Dermis microvascular lymphatic vessel endothelial cell (primary cell): ENCODE results near the gene FAIM2. TPM values are rescaled to one million over a fixed set of nuclear protein-coding genes. Genes with fewer than 3 reads are reported as not detected.

Source experiments
- DNase-seq, 2 donors: peaks; one replicate each; pipeline versions ENCODE4 v3.0.0 to v3.0.0-alpha.2; 2010; ENCODE audit warnings: low read depth in 2 of 2
- total RNA-seq: library from RNA; depleted of rRNA; stranded (reverse); fragments of >200 nt; gene quantifications from 2 replicates; pipeline ENCODE4 v1.2.1, GENCODE V29; 2014

Gene FAIM2
- total RNA-seq, 1 donor from 2014 or later, result not detected

DNA sequence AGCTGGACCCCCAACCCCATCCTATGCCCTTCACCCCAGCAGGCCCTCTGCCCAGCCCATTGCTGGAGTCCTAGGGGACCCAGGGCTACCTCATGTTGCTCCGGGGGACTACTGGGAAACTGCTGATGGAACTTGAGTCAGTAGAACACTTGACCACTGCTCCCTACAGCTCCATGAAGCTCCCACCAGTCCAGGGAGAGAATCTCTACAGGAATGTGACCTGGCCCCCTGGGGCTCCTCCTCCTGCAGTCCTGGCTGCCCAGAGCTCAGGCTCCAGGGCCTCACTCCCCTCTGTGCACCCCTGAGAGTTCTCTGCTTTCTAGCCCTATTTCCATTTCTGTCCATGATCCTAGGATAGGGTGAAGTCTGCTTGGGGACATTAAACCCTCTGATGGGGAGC is 36.0 kb upstream of the FAIM2 start:
- no peak for DNase-seq

- no peak for DNase-seq
Observed at GRCh38 chr12:49939307-49939706, 35.6 kb upstream of the FAIM2 start.

DNA sequence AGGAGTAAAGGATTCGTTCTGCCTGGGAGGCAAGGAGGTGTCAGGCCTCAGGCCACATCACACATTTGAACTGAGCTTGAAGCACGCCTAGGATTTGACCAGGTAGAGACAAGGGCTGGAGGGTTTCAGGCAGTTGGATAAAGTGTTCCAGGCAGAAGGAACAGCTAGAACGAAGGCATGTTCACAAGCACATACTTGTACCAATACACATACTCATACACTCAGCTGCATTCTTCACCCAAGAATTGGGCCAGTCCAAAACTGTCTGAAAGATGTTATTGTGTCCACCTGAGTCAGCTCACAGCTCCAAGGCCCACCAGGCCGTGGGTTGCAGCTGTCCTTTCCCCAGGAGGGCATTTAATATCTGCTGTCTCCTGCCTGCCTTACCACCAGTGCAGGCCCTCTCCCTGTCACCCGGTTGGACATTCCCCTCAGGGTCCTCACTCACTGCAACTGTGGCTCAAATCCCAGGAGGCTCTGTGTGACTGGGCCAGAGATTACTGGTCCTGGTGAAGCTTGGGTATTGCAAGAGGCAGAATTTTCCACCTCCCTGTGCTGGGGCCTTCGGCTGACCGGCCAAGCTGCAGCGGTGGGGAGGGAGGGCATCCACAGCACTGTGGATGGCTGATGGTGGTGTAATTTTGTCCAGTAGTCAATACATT is 34.1 kb upstream of the FAIM2 start:
- DNase-seq, result no peak

- DNase-seq, result no peak
Observed at GRCh38 chr12:49936925-49937324, 33.2 kb upstream of the FAIM2 start.

DNA sequence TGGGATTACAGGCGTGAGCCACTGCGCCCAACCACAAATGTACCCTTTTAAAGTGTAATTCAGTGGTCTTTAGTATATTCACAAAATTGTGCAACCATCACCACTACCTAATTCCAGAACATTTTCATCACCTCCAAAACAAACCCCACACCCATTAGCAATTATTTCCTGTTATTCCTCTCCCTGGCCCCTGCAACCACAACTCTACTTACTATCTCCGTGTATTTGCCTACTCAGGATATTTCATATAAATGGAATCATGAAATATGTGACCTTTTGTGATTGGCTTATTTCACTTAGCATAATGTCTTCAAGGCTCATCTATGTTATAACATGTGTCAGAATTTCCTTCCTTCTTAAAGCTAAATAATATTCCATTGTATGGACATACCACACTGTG is 30.8 kb upstream of the FAIM2 start:
- DNase-seq, result no peak

DNA sequence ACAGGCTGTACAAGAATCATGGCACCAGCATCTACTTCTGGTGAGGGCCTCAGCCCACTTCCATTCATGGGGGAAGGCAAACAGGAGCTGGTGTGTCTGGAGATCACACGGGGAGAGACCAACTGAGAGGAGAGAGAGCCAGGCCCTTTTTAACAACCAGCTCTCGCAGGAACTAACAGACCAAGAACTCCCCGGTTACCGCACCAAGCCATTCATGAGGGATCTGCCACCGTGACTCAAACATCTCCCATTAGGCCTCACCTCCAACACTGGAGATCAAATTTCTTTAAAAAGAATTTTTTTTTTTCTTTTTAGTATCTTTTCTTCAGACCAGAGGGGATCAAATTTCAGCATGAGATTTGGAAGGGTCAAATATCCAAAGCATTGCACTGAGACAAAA is 30.1 kb upstream of the FAIM2 start:
- DNase-seq, result no peak

- no peak for DNase-seq
Observed at GRCh38 chr12:49932533-49933130, 28.9 kb upstream of the FAIM2 start.

- no peak for DNase-seq
Observed at GRCh38 chr12:49932023-49932422, 28.3 kb upstream of the FAIM2 start.

- peak; percentile 20 to 57 for DNase-seq
Observed at GRCh38 chr12:49930515-49931288, 27.0 kb upstream of the FAIM2 start.

- DNase-seq, result no peak
Observed at GRCh38 chr12:49929581-49929980, 25.9 kb upstream of the FAIM2 start.

- DNase-seq, result no peak
Observed at GRCh38 chr12:49928471-49928870, 24.8 kb upstream of the FAIM2 start.

DNA sequence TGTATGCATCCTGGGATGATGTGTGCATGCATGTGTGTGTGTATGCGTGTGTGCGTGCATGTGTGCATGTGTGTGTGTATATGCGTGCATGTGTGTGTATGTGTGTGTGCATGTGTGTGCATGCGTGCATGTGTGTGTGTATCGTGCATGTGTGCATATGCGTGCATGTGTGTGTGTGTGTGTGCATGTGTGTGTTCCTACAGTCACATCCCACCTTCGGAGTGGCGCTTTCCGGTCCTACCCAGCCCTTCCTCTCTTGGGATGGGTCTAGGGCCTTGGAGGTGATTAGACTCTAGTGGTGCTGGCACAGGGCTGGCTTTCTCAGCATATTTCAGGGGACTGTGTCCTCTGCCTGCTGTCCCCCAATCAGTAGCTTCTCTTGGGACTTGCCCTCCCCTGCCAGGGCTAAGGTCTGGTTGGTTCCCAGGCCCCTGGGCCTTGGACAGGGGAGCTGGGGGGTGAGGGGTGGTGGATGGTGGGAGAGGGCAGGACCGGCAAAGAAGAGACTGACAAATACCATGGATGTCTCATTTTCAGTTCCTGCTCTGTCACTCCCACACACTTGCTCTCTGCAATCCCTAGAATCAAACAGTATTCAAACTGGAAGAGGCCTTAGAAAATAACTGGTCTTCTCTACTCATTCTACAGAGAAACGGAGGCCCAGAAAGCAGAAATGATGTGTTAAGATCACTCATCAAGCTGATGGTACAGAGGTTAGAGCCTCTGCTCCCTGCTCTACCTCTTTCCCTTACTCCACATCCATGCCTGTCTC is 21.9 kb upstream of the FAIM2 start:
- no peak for DNase-seq

DNA sequence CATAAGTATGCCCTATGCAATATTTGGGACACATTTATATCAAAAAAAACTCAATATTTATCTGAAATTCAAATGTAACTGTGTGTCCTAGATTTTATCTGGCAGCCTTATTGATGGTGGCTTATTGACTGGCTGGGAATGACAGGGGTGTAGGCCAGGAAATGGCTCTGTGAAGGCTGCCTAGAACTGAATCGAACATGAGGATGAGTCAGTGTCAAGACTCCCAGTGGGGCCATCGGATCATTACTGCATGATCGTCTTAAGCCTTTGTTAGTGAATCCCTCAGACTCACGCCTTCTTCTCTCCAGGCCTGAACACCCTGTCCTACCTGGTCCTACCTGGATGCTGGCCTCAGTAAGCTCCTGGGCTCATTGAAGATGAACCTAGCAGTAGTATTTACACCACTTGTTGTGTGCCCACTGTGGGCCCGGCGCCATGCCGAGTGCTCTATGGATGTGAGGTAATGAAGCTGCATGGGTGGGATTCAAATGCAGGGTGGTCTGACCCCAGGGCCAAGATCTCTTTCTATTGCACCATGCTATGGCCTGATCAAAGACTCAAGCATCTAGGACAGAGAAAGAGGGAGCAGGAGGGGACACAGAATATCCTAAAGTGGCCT is 21.0 kb upstream of the FAIM2 start:
- no peak for DNase-seq

DNA sequence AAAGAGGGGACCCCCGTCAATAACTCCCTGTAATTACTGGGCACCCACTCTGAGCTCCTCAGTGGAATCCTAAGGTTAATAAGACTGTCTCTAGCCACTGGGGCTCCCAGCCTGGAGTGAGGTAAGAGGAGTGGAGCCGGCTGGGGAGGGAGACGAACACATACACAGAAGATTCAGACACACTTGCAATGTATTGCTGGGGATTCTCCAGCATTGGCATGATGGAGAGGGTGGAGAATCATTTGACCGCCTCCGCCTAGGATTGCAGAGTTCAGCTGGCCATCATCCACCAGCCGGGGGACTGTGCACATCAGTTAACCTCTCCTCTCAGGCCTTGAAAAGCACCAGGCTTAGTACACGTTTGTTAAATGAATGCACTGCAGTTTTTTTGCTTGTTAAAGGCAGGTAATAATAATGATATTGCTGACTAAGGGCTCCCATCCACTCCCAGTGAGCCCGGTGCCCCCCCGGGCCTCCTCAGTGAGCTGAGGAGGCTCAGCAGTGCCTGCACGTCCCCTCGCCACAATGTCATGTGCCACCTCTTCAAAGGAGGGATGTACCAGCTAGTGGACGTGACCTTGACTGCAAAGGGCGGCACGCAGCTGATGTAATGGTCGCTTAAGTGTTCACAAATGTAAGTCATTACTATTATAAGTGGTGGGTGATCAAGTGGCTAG is 20.3 kb upstream of the FAIM2 start:
- DNase-seq, result no peak

DNA sequence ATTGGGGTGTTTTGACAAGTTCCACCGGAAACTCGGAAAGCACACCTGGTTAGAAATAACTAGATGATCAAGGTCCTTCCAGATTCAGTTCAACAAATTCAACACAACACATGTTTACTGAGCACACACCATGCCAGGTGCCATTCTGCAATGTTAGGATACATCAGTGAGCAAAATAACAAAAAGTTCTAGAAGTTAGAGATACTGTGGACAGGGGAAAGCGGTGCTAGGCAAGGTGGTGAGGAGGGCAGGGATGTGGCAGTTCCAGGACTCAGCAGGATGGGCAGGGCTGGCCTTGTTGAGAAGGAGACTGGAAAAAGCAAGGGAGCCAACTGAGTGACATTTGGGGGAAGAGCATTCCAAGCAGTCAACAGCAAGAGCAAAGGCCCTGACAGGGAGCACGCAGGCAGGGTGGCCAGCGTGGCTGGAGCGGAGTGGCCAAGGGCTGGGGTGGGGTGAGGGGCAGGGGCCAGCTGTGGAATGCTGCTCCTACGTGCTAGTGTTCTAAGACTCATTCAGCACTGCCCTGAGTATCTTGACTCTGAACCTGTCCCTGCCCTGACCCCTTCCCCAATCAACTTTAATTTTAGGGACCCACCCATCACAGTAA is 19.4 kb upstream of the FAIM2 start:
- DNase-seq, result no peak

- no peak for DNase-seq
Observed at GRCh38 chr12:49922349-49923034, 18.8 kb upstream of the FAIM2 start.

GRCh38 chr12:49921936-49922335 is 18.2 kb upstream of the FAIM2 start:
- DNase-seq, result no peak

GRCh38 chr12:49921299-49921698 is 17.6 kb upstream of the FAIM2 start:
- no peak for DNase-seq

- DNase-seq, result no peak
Observed at GRCh38 chr12:49920915-49921286, 17.2 kb upstream of the FAIM2 start.
